Left ventricle myocardium superior (tissue), 1 donor: ENCODE measurements around the gene CLDN4. TPM values are rescaled to one million over a fixed set of nuclear protein-coding genes. Genes with fewer than 3 reads are reported as not detected.
"Not testable (repeated sequence)": the region's sequence is repeated elsewhere in the genome, so short reads cannot be mapped to it uniquely, and the experiment has no call there.

Source experiments
- ATAC-seq: fragments of 200-7000 bp; cut with Tn5 transposase; one replicate; pipeline ENCODE4 v1.9.1; 2020; ENCODE audit warnings: mild to moderate bottlenecking, moderate library complexity
- DNase-seq: peaks from one replicate; pipeline ENCODE4 v3.0.0-alpha.2; 2020
- intact Hi-C: fragments of 100-400 bp; cut with micrococcal nuclease; formaldehyde crosslinking; loops from one replicate; pipeline ENCODE4 v1.11.0; 2022
- long read RNA-seq: library from polyadenylated mRNA; unstranded; transcript quantifications from one replicate; pipeline ENCODE4 v2.0.0, GENCODE V29; 2021
- total RNA-seq: library from RNA; stranded (reverse); fragmentation: NEBNext Ultra II Directional; extraction: Animal tissue kit (Norgen Biotek cat#: 25700); gene quantifications from one replicate; pipeline ENCODE4 v1.2.1, GENCODE V29; 2021
- donor health status: DM: no; HTN: yes; CAD: no; lungs with severe emphysema.

CLDN4 gene
- not detected for total RNA-seq
- long read RNA-seq = 0 reads

- ATAC-seq = no peak
- no peak for DNase-seq
- intact Hi-C loops = no loop called here
These were observed at the start of gene CLDN4 for GRCh38 chr7:73830681-73831583. TSS of gene CLDN4 (plus strand) at chr7:73830996. CDS start at chr7:73831202, 206 bp downstream.

GRCh38 chr7:73786588-73786987 lies 44.2 kb upstream of the CLDN4 start:
- no peak for DNase-seq
- no peak for ATAC-seq
- intact Hi-C loops = no loop called here

- ATAC-seq, DNase-seq, intact Hi-C loops: not testable (repeated sequence)
These were observed 43.1 kb upstream of the CLDN4 start for GRCh38 chr7:73787786-73788048.

- intact Hi-C loops = no loop called here
- no peak for ATAC-seq
- no peak for DNase-seq
These were observed 41.7 kb upstream of the CLDN4 start for GRCh38 chr7:73789051-73789450.

- intact Hi-C loops, DNase-seq, ATAC-seq: not testable (repeated sequence)
These were observed 39.6 kb upstream of the CLDN4 start for GRCh38 chr7:73791170-73791690.

GRCh38 chr7:73795188-73795587 lies 35.6 kb upstream of the CLDN4 start:
- intact Hi-C loops, DNase-seq, ATAC-seq: not testable (repeated sequence)

GRCh38 chr7:73796656-73797055 lies 34.1 kb upstream of the CLDN4 start:
- ATAC-seq, intact Hi-C loops: not testable (repeated sequence)

GRCh38 chr7:73797176-73797575 lies 33.6 kb upstream of the CLDN4 start:
- ATAC-seq, intact Hi-C loops, DNase-seq: not testable (repeated sequence)

More at GRCh38 chr7:73796656-73797055, 34.1 kb upstream of the CLDN4 start:
- DNase-seq = not testable (repeated sequence)

GRCh38 chr7:73799282-73800141 lies 31.3 kb upstream of the CLDN4 start:
- no peak for DNase-seq
- intact Hi-C loops = no loop called here
- no peak for ATAC-seq

- ATAC-seq = no peak
- intact Hi-C loops = no loop called here
- no peak for DNase-seq
These were observed 29.2 kb upstream of the CLDN4 start for GRCh38 chr7:73801577-73801976.

- no peak for ATAC-seq
- DNase-seq = no peak
- intact Hi-C loops = no loop called here
These were observed 28.3 kb upstream of the CLDN4 start for GRCh38 chr7:73802459-73802858.

GRCh38 chr7:73809467-73809951 lies 21.3 kb upstream of the CLDN4 start:
- intact Hi-C loops = no loop called here
- DNase-seq (peak; percentile 20), ATAC-seq (no peak)

- ATAC-seq (no peak), DNase-seq (peak; percentile 23)
- intact Hi-C loops = loop anchor here (10.0 kb wide), 1 partner anchor 1956 kb away; no protein-coding TSS in a partner anchor
These were observed 19.8 kb upstream of the CLDN4 start for GRCh38 chr7:73810998-73811360.

GRCh38 chr7:73811760-73812168 lies 19.0 kb upstream of the CLDN4 start:
- ATAC-seq (peak; percentile 84), DNase-seq (peak; percentile 78)
- intact Hi-C loops = loop anchor here (10.0 kb wide), 1 partner anchor 1957 kb away; no protein-coding TSS in a partner anchor

GRCh38 chr7:73812996-73813395 lies 17.8 kb upstream of the CLDN4 start:
- intact Hi-C loops = loop anchor here (10.0 kb wide), 1 partner anchor 1958 kb away; no protein-coding TSS in a partner anchor
- DNase-seq (no peak), ATAC-seq (no peak)

GRCh38 chr7:73815436-73815835 lies 15.4 kb upstream of the CLDN4 start:
- ATAC-seq = no peak
- peak; percentile 11 for DNase-seq
- intact Hi-C loops = loop anchor here (10.0 kb wide), 1 partner anchor 1961 kb away; no protein-coding TSS in a partner anchor

GRCh38 chr7:73817121-73817520 lies 13.7 kb upstream of the CLDN4 start:
- DNase-seq (no peak), ATAC-seq (no peak)
- intact Hi-C loops = loop anchor here (10.0 kb wide), 1 partner anchor 1962 kb away; no protein-coding TSS in a partner anchor

- DNase-seq = no peak
- ATAC-seq = no peak
- intact Hi-C loops = no loop called here
These were observed 10.8 kb upstream of the CLDN4 start for GRCh38 chr7:73820013-73820412.

GRCh38 chr7:73821597-73822285 lies 9.1 kb upstream of the CLDN4 start:
- peak; percentile 10 for DNase-seq
- intact Hi-C loops, ATAC-seq: not testable (repeated sequence)
